Ovary (tissue), 3 donors: Measurements from ENCODE around the gene CIC.

Experiments used
- EP300 ChIP-seq: sonication (generic); formaldehyde crosslinking; IDR thresholded peaks from one replicate; pipeline ENCODE4 v1.6.1; 2017; ENCODE audit warnings: antibody characterized with exemption
- POLR2A ChIP-seq: fragments of 450-650 bp; IDR thresholded peaks from one replicate; pipeline ENCODE4 v1.6.1; 2017; ENCODE audit warnings: antibody characterized with exemption, mild to moderate bottlenecking, moderate library complexity
- TF ChIP-seq, protein P1 (sequence below), 3 donors: fragments of 450-650 bp in 2 of 3; fragments of 200-600 bp in 1 of 3; IDR thresholded peaks; one replicate each; pipeline versions ENCODE4 v1.5.1 to v1.8.0; 2016 to 2022; ENCODE audit warnings: antibody characterized with exemption in 3 of 3, mild to moderate bottlenecking in 1 of 3
- donor health status: DM: no; HTN: no; CAD: no.

DNA sequence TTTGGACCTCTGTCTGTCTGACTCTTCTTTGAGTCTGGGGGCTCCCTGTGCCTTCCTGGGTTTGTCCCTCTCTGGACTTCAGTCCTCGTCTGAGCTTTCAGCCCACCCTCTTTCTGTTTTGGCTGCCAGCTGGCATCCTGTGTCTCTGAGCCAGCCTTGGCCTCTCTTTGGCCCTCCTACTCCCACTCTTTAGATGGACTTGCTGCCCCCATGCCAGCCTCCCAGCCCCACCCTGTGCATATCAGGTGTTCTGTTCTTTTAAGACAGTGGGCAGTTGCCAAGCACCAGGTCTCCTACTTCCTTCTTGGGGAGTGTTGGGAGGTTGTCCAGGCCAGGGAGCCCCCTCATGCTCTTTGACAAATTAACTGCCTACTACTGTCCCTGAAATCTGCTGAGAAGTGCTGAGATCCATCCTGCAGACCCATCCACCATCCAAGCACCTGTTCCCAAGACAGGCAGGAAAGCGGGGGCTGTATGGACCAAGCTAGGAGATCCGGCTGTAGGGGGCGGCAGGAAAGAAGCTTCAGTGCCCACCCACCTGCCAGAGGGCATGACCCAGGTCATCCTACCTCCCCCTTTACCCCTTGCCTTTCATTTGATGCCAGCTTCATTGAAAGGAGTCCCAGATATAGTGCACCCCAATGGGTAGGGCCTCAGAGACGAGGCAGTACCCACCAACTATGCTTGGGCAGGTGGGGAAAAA, 9.6 kb downstream of the CIC start:
- TF ChIP-seq, protein P1, sequence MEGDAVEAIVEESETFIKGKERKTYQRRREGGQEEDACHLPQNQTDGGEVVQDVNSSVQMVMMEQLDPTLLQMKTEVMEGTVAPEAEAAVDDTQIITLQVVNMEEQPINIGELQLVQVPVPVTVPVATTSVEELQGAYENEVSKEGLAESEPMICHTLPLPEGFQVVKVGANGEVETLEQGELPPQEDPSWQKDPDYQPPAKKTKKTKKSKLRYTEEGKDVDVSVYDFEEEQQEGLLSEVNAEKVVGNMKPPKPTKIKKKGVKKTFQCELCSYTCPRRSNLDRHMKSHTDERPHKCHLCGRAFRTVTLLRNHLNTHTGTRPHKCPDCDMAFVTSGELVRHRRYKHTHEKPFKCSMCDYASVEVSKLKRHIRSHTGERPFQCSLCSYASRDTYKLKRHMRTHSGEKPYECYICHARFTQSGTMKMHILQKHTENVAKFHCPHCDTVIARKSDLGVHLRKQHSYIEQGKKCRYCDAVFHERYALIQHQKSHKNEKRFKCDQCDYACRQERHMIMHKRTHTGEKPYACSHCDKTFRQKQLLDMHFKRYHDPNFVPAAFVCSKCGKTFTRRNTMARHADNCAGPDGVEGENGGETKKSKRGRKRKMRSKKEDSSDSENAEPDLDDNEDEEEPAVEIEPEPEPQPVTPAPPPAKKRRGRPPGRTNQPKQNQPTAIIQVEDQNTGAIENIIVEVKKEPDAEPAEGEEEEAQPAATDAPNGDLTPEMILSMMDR (IDR thresholded peaks at IDR 0.05): no peak
- TF ChIP-seq POLR2A (no peak), EP300 (no peak)
